ENCODE results near the gene ADAMTS14.

The ADAMTS14 gene

GRCh38 chr10:70678250-70678635, 5.9 kb downstream of the ADAMTS14 start:
- H3K9ac ChIP-seq (ENCODE audit: low read length): no peak overlapping the region
- H3K27me3 ChIP-seq (ENCODE audit: control insufficient read depth, insufficient read depth, low read length): peaks cover 12% of the 10 kb centered on the region
- no peaks in the 10 kb centered on the region for H3K4me1 ChIP-seq (ENCODE audit: control insufficient read depth, low read depth, low read length)
- H3K27ac ChIP-seq (ENCODE audit: low read length): no peak overlapping the region
- H3K9me3 ChIP-seq (ENCODE audit: control insufficient read depth, low read depth, low read length): no peaks in the 10 kb centered on the region
- no peaks in the 10 kb centered on the region for H3K36me3 ChIP-seq (ENCODE audit: control insufficient read depth, low read depth, low read length)
- no peak overlapping the region for H3K4me3 ChIP-seq (ENCODE audit: low read length)

GRCh38 chr10:70678757-70679489, 6.6 kb downstream of the ADAMTS14 start:
- no peaks in the 10 kb centered on the region for H3K36me3 ChIP-seq (ENCODE audit: control insufficient read depth, low read depth, low read length)
- peaks cover 5% of the 10 kb centered on the region for H3K27me3 ChIP-seq (ENCODE audit: control insufficient read depth, insufficient read depth, low read length)

GRCh38 chr10:70679498-70679897, 7.2 kb downstream of the ADAMTS14 start:
- Histone ChIP-seq H3K9ac (ENCODE audit: low read length) (no peak overlapping the region), H3K4me1 (ENCODE audit: control insufficient read depth, low read depth, low read length) (no peaks in the 10 kb centered on the region), H3K27ac (ENCODE audit: low read length) (no peak overlapping the region), H3K4me3 (ENCODE audit: low read length) (no peak overlapping the region), H3K9me3 (ENCODE audit: control insufficient read depth, low read depth, low read length) (no peaks in the 10 kb centered on the region), H3K36me3 (ENCODE audit: control insufficient read depth, low read depth, low read length) (no peaks in the 10 kb centered on the region), H3K27me3 (ENCODE audit: control insufficient read depth, insufficient read depth, low read length) (no peaks in the 10 kb centered on the region)

More at GRCh38 chr10:70678757-70679489, 6.6 kb downstream of the ADAMTS14 start:
- H3K27ac ChIP-seq (ENCODE audit: low read length): no peak overlapping the region
- no peak overlapping the region for H3K4me3 ChIP-seq (ENCODE audit: low read length)
- H3K9me3 ChIP-seq (ENCODE audit: control insufficient read depth, low read depth, low read length): no peaks in the 10 kb centered on the region
- H3K4me1 ChIP-seq (ENCODE audit: control insufficient read depth, low read depth, low read length): no peaks in the 10 kb centered on the region
- no peak overlapping the region for H3K9ac ChIP-seq (ENCODE audit: low read length)

- Histone ChIP-seq H3K4me3 (ENCODE audit: low read length) (no peak overlapping the region), H3K9me3 (ENCODE audit: control insufficient read depth, low read depth, low read length) (no peaks in the 10 kb centered on the region), H3K27ac (ENCODE audit: low read length) (no peak overlapping the region), H3K4me1 (ENCODE audit: control insufficient read depth, low read depth, low read length) (peaks cover 3% of the 10 kb centered on the region), H3K36me3 (ENCODE audit: control insufficient read depth, low read depth, low read length) (no peaks in the 10 kb centered on the region), H3K9ac (ENCODE audit: low read length) (no peak overlapping the region), H3K27me3 (ENCODE audit: control insufficient read depth, insufficient read depth, low read length) (no peaks in the 10 kb centered on the region)
These were observed 8.8 kb downstream of the ADAMTS14 start for GRCh38 chr10:70680899-70681730.

GRCh38 chr10:70681731-70682005, 9.4 kb downstream of the ADAMTS14 start:
- Histone ChIP-seq H3K4me3 (ENCODE audit: low read length) (no peak overlapping the region), H3K9ac (ENCODE audit: low read length) (no peak overlapping the region), H3K27me3 (ENCODE audit: control insufficient read depth, insufficient read depth, low read length) (no peaks in the 10 kb centered on the region), H3K27ac (ENCODE audit: low read length) (no peak overlapping the region), H3K4me1 (ENCODE audit: control insufficient read depth, low read depth, low read length) (peaks cover 3% of the 10 kb centered on the region), H3K36me3 (ENCODE audit: control insufficient read depth, low read depth, low read length) (no peaks in the 10 kb centered on the region), H3K9me3 (ENCODE audit: control insufficient read depth, low read depth, low read length) (no peaks in the 10 kb centered on the region)

GRCh38 chr10:70682920-70683600, 10.8 kb downstream of the ADAMTS14 start:
- Histone ChIP-seq H3K27me3 (ENCODE audit: control insufficient read depth, insufficient read depth, low read length) (no peaks in the 10 kb centered on the region), H3K27ac (ENCODE audit: low read length) (no peak overlapping the region), H3K4me3 (ENCODE audit: low read length) (no peak overlapping the region), H3K9me3 (ENCODE audit: control insufficient read depth, low read depth, low read length) (no peaks in the 10 kb centered on the region), H3K4me1 (ENCODE audit: control insufficient read depth, low read depth, low read length) (peaks cover 3% of the 10 kb centered on the region), H3K9ac (ENCODE audit: low read length) (no peak overlapping the region), H3K36me3 (ENCODE audit: control insufficient read depth, low read depth, low read length) (no peaks in the 10 kb centered on the region)

GRCh38 chr10:70683601-70683934, 11.3 kb downstream of the ADAMTS14 start:
- Histone ChIP-seq H3K4me3 (ENCODE audit: low read length) (no peak overlapping the region), H3K4me1 (ENCODE audit: control insufficient read depth, low read depth, low read length) (peaks cover 3% of the 10 kb centered on the region), H3K36me3 (ENCODE audit: control insufficient read depth, low read depth, low read length) (no peaks in the 10 kb centered on the region), H3K27ac (ENCODE audit: low read length) (no peak overlapping the region), H3K9me3 (ENCODE audit: control insufficient read depth, low read depth, low read length) (no peaks in the 10 kb centered on the region), H3K9ac (ENCODE audit: low read length) (no peak overlapping the region), H3K27me3 (ENCODE audit: control insufficient read depth, insufficient read depth, low read length) (no peaks in the 10 kb centered on the region)

GRCh38 chr10:70683940-70684339, 11.6 kb downstream of the ADAMTS14 start:
- H3K4me3 ChIP-seq (ENCODE audit: low read length): no peak overlapping the region

GRCh38 chr10:70684374-70684773, 12.1 kb downstream of the ADAMTS14 start:
- no peak overlapping the region for H3K27ac ChIP-seq (ENCODE audit: low read length)
- no peaks in the 10 kb centered on the region for H3K27me3 ChIP-seq (ENCODE audit: control insufficient read depth, insufficient read depth, low read length)
- H3K9ac ChIP-seq (ENCODE audit: low read length): no peak overlapping the region
- H3K4me1 ChIP-seq (ENCODE audit: control insufficient read depth, low read depth, low read length): peaks cover 3% of the 10 kb centered on the region
- no peaks in the 10 kb centered on the region for H3K36me3 ChIP-seq (ENCODE audit: control insufficient read depth, low read depth, low read length)
- H3K9me3 ChIP-seq (ENCODE audit: control insufficient read depth, low read depth, low read length): no peaks in the 10 kb centered on the region
- no peak overlapping the region for H3K4me3 ChIP-seq (ENCODE audit: low read length)

More at GRCh38 chr10:70683940-70684339, 11.6 kb downstream of the ADAMTS14 start:
- Histone ChIP-seq H3K9me3 (ENCODE audit: control insufficient read depth, low read depth, low read length) (no peaks in the 10 kb centered on the region), H3K9ac (ENCODE audit: low read length) (no peak overlapping the region), H3K27me3 (ENCODE audit: control insufficient read depth, insufficient read depth, low read length) (no peaks in the 10 kb centered on the region), H3K27ac (ENCODE audit: low read length) (no peak overlapping the region), H3K4me1 (ENCODE audit: control insufficient read depth, low read depth, low read length) (peaks cover 3% of the 10 kb centered on the region), H3K36me3 (ENCODE audit: control insufficient read depth, low read depth, low read length) (no peaks in the 10 kb centered on the region)

GRCh38 chr10:70684839-70685454, 12.6 kb downstream of the ADAMTS14 start:
- no peaks in the 10 kb centered on the region for H3K36me3 ChIP-seq (ENCODE audit: control insufficient read depth, low read depth, low read length)
- no peak overlapping the region for H3K9ac ChIP-seq (ENCODE audit: low read length)
- H3K4me3 ChIP-seq (ENCODE audit: low read length): no peak overlapping the region
- no peaks in the 10 kb centered on the region for H3K27me3 ChIP-seq (ENCODE audit: control insufficient read depth, insufficient read depth, low read length)
- H3K4me1 ChIP-seq (ENCODE audit: control insufficient read depth, low read depth, low read length): peaks cover 3% of the 10 kb centered on the region
- H3K27ac ChIP-seq (ENCODE audit: low read length): no peak overlapping the region
- H3K9me3 ChIP-seq (ENCODE audit: control insufficient read depth, low read depth, low read length): no peaks in the 10 kb centered on the region

- Histone ChIP-seq H3K27me3 (ENCODE audit: control insufficient read depth, insufficient read depth, low read length) (no peaks in the 10 kb centered on the region), H3K9me3 (ENCODE audit: control insufficient read depth, low read depth, low read length) (no peaks in the 10 kb centered on the region), H3K4me3 (ENCODE audit: low read length) (no peak overlapping the region), H3K27ac (ENCODE audit: low read length) (no peak overlapping the region), H3K4me1 (ENCODE audit: control insufficient read depth, low read depth, low read length) (peaks cover 3% of the 10 kb centered on the region), H3K9ac (ENCODE audit: low read length) (no peak overlapping the region), H3K36me3 (ENCODE audit: control insufficient read depth, low read depth, low read length) (no peaks in the 10 kb centered on the region)
These were observed 13.2 kb downstream of the ADAMTS14 start for GRCh38 chr10:70685455-70685911.

Measured in iPS-18a (cell line).